H54 (cell line): ENCODE results near the gene RGS2.

Experiments
- DNase-seq: peaks from one replicate; pipeline ENCODE4 v3.0.0; 2011; ENCODE audit warnings: low spot score, mixed read lengths; ENCODE audit not compliant: insufficient read length
- FAIRE-seq: peaks from 3 replicates; lab custom pipeline; 2011; peaks lifted over from hg19 to GRCh38; lab: Jason Lieb, UNC
- POLR2A ChIP-seq: IDR thresholded peaks from 2 replicates; pipeline ENCODE4 v1.6.1; 2011; ENCODE audit warnings: low read depth, mild to moderate bottlenecking, low read length

Gene RGS2

GRCh38 chr1:192783791-192784190, 25.0 kb upstream of the RGS2 start:
- no peak for FAIRE-seq

GRCh38 chr1:192784397-192784796, 24.4 kb upstream of the RGS2 start:
- no peak for FAIRE-seq
- TF ChIP-seq POLR2A, result no peak

More at GRCh38 chr1:192783791-192784190, 25.0 kb upstream of the RGS2 start:
- DNase-seq, result no peak
- TF ChIP-seq POLR2A, result no peak

GRCh38 chr1:192786576-192786975, 22.3 kb upstream of the RGS2 start:
- DNase-seq, result no peak
- FAIRE-seq, result no peak
- no peak for TF ChIP-seq POLR2A

More at GRCh38 chr1:192784397-192784796, 24.4 kb upstream of the RGS2 start:
- DNase-seq, result no peak

DNA sequence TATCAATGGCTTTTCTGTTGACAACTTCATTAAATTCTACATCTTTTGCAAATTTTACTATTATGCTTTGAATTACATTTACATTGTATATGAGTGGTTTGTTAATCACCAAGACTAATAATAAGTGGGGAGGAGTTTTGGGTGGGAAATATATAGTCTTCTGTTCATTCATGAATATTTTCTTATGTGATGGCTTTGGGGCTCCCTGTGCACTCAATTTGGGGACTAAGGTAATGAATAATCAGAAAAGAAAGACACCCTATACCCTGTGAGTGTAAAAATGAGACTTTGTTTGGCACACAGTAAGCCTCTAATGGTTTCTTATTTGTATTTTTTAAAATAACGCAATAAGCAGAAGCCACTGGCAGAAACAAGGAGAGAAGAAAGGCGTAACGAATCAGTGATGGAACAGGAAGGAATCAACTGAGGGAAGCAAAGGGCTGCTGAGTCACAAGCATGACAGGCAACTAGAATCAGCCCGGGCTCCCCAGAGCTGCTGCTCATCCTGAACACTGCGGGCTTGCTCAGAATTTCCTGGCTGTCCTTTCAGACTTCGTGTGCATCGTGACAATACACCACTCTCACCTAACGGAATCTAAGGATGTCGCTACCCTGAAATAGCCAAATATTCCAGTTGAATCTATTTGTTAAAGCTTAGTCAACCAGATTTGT, 20.8 kb upstream of the RGS2 start:
- DNase-seq (peak; percentile 34), FAIRE-seq (peak; percentile 98)
- no peak for TF ChIP-seq POLR2A

DNA sequence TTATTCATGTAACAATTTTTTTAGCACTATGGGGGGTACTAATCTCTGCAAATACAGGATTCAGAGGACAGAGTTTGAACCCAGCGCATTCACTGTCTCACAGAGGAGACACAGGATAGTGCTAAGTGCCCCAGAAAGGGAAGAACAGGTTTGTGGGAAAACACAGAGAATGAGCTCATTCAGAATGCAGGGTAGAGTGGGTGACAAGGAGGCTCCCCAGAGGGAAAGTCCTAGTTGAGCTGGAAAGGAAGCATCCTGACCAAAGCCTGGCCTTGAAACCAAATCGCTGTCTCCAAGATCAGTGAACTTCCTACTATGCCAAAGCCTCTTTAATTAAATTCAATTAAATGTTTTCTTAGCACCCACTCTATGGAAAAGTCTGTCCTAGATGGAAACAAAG, 19.0 kb upstream of the RGS2 start:
- no peak for FAIRE-seq
- no peak for TF ChIP-seq POLR2A
- DNase-seq, result no peak

GRCh38 chr1:192792628-192793027, 16.2 kb upstream of the RGS2 start:
- FAIRE-seq (no peak), DNase-seq (no peak)
- no peak for TF ChIP-seq POLR2A

DNA sequence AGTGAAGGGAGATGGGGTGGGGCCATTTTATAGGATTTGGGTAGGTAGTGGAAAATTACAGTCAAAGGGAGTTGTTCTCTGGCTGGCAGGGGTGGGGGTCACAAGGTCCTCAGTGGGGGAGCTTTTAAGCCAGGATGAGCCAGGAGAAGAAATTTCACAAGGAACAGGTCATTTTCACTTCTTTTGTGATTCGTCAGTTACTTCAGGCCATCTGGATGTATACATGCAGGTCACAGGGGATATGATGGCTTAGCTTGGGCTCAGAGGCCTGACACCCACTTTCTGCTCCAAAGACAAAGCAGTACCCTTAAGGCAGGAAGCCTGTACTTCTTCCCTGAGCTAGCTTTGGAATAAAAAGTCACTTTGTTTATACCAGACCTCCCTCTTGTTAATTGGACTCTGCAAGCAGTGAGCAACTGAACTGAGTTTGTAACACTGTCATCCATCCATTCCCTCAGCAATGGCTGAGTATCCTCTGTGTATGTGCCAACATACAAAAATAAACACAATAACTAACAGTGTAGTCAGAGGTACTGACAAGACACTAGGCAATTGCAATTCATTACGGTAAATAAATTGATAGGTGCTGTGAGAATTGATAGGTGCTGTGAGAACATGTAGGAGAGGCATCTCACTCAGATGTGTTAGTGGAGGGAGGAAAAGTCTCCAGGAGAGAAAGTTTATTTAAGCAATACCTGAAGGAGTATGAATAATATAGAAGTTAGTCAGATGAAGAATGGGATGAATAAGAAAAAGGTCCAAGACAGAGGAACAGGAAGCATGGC, 14.7 kb upstream of the RGS2 start:
- no peak for TF ChIP-seq POLR2A
- DNase-seq (no peak), FAIRE-seq (no peak)

DNA sequence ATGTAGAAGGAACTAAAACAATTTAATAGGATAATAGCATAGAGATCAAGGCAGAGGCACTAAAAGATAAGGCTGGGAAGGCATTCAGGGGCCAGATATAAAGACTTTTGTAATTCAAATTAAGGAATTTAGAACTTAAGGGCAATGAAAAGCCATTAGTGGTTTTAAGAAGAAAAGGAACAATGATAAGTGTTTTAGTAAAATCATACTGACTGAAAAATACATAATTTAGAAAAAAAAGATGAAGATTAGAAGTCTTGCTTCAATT, 14.1 kb upstream of the RGS2 start:
- DNase-seq, result no peak
- TF ChIP-seq POLR2A, result no peak
- FAIRE-seq, result no peak

DNA sequence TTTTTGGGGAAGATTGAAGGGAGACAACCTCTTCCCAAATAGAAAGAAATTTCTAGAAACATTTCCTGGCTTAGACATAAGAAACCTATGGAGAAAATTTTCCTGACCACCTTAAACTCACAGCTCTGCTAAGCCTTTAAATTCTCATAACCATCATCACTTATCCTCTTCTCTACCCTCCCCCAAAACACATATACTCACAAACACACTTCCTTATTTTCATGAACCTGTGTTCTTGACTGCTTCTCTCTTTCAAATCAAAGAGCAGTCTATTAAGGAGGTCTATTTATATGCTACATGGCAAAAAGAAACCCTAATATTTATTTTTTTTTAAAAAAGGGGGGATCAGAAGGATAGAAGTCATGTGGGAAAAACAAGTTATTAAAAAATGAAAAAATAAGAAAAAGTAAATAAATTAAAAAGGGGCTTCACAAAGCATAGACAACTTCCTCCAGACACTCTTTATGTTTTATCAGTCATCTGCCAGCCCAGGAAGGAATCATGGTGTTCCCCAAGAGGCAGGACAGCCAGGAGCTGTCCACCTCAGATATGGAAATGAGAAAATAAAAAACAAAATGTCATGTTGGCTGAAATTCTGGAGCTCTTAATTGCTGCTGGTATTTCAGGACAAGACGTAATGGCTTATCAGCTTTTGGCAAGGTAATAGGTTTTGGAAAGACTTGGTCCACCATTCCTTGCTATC, 12.8 kb upstream of the RGS2 start:
- DNase-seq, result no peak
- FAIRE-seq, result no peak
- no peak for TF ChIP-seq POLR2A

DNA sequence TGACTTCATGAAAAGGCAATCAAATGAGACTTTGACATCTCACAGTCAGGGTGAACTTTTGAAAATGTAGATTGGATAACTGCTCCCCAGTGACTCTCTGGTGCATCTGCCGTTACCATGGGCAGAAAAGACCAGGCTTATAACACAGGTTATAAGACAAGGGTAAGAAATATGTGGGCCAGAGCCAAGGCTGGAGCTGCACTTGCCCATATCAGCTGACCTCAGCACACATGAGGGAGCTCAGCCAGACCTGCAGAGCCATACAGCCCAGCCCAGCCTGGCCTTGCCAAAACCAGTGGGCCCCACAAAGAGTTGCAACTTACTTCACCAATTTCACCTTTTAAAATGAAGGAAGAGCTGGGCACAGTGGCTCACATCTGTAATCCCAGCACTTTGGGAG, 11.7 kb upstream of the RGS2 start:
- TF ChIP-seq POLR2A, result no peak
- no peak for FAIRE-seq
- DNase-seq, result no peak

DNA sequence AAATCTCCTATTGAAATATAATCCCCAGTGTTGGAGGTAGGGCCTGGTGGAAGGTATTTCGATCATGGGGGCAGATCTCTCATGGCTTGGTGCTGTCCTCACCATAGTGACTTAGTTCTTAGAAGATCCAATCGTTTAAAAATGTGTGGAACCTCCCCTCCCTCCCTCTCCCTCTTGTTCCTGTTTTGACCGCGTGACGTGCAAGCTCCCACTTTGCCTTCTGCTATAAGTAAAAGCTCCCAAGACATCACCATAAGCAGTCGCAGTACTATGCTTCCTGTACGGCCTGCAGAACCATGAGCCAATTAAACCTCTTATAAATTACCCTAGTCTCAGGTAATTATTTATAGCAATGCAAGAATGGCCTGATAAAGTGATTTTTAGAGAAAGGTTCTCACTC, 10.9 kb upstream of the RGS2 start:
- no peak for FAIRE-seq
- no peak for DNase-seq
- no peak for TF ChIP-seq POLR2A

GRCh38 chr1:192801451-192801850, 7.4 kb upstream of the RGS2 start:
- FAIRE-seq (no peak), DNase-seq (no peak)
- TF ChIP-seq POLR2A, result no peak

GRCh38 chr1:192802406-192802805, 6.4 kb upstream of the RGS2 start:
- no peak for TF ChIP-seq POLR2A
- no peak for FAIRE-seq

GRCh38 chr1:192803501-192803900, 5.3 kb upstream of the RGS2 start:
- TF ChIP-seq POLR2A, result no peak

More at GRCh38 chr1:192802406-192802805, 6.4 kb upstream of the RGS2 start:
- DNase-seq, result no peak

DNA sequence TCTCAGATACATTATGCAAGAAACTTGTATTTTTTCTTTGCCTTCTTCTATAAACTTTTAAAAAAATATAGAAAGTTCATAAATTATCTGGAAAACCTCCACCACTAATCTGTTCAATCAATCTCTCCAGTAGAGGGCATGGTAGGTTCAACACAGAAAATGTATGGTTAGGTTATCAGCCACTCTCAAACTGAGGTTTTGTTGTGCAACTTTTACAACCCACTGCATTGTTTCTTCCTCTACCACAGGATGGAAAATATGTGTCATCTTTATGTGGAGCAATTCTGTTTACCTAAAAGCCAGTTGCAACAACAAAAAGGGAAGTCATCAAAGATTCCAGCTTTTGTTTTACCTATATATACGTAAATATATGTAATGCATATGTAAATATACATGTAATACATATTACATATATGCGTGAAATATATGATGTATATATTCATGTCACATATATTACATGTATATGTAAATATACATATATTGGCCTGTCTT, 3.0 kb upstream of the RGS2 start:
- no peak for TF ChIP-seq POLR2A
- FAIRE-seq, result peak; percentile 83
- DNase-seq, result peak; percentile 34

More at GRCh38 chr1:192803501-192803900, 5.3 kb upstream of the RGS2 start:
- DNase-seq, result no peak
- FAIRE-seq, result peak; percentile 11
